ENCODE data around the gene BLVRB.

The BLVRB gene

GRCh38 chr19:40420766-40421765 is 44.5 kb downstream of the BLVRB start:
- TF ChIP-seq EGR1 (IDR thresholded peaks at IDR 0.05) (peak; percentile 98), TEAD4 (IDR thresholded peaks at IDR 0.05) (peak; percentile 98), CREB1 (IDR thresholded peaks at IDR 0.05; ENCODE audit: low read depth) (no peak), REST (IDR thresholded peaks at IDR 0.05; ENCODE audit: low read depth) (peak; percentile 37; the same call in 1 of the 2 replicates), TAF1 (IDR thresholded peaks at IDR 0.05; ENCODE audit: low read depth) (peak; percentile 69), YY1 (IDR thresholded peaks at IDR 0.05; ENCODE audit: low read depth) (0 out of 2 replicates have a peak, but pooled peaks have one; percentile 21), TCF12 (IDR thresholded peaks at IDR 0.05; ENCODE audit: low read depth) (peak; percentile 81), EP300 (IDR thresholded peaks at IDR 0.05; ENCODE audit: borderline replicate concordance) (no peak; the same call in 1 of the 2 replicates), RAD21 (IDR thresholded peaks at IDR 0.05; ENCODE audit: low read depth) (peak; percentile 35; the same call in 1 of the 2 replicates), FOXM1 (IDR thresholded peaks at IDR 0.05; ENCODE audit: borderline replicate concordance, low read depth) (peak; percentile 32; the same call in 1 of the 2 replicates), ZBTB7A (IDR thresholded peaks at IDR 0.05; ENCODE audit: low read depth) (0 out of 2 replicates have a peak, but pooled peaks have one; percentile 31), CEBPB (IDR thresholded peaks at IDR 0.05) (no peak), NFIC (IDR thresholded peaks at IDR 0.05) (peak; percentile 82)
- TF ChIP-seq, protein P1, sequence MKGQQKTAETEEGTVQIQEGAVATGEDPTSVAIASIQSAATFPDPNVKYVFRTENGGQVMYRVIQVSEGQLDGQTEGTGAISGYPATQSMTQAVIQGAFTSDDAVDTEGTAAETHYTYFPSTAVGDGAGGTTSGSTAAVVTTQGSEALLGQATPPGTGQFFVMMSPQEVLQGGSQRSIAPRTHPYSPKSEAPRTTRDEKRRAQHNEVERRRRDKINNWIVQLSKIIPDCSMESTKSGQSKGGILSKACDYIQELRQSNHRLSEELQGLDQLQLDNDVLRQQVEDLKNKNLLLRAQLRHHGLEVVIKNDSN (IDR thresholded peaks at IDR 0.05) = peak; percentile 60
- TF ChIP-seq, protein P2, sequence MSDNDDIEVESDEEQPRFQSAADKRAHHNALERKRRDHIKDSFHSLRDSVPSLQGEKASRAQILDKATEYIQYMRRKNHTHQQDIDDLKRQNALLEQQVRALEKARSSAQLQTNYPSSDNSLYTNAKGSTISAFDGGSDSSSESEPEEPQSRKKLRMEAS (IDR thresholded peaks at IDR 0.05) = peak; percentile 85

- no peak for TF ChIP-seq CREB1 (IDR thresholded peaks at IDR 0.05; ENCODE audit: low read depth)
- TF ChIP-seq, protein P1 (IDR thresholded peaks at IDR 0.05) = no peak
- no peak for TF ChIP-seq EGR1 (IDR thresholded peaks at IDR 0.05)
- no peak for TF ChIP-seq REST (IDR thresholded peaks at IDR 0.05; ENCODE audit: low read depth)
- no peak for TF ChIP-seq EP300 (IDR thresholded peaks at IDR 0.05; ENCODE audit: borderline replicate concordance)
- no peak for TF ChIP-seq FOXM1 (IDR thresholded peaks at IDR 0.05; ENCODE audit: borderline replicate concordance, low read depth)
- no peak for TF ChIP-seq NFIC (IDR thresholded peaks at IDR 0.05)
Measured at GRCh38 chr19:40420451-40420765, 45.1 kb downstream of the BLVRB start.

DNA sequence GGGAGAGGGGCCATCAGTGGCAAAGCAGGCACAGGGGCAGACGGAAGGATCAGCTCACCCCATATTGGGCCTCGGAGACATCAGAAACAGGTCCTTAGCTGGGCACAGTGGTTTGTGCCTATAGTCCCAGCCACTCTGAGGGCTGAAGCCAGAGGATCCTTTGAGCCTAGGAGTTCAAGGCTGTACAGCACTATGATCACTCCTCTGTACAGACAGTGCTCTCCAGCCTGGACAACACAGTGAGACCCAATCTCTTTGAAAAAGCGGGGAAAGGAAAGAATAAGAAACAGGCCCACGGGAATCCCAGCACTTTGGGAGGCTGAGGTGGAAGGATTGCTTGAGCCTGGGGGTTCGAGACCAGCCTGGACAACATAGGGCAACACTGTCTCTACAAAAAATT is 45.8 kb downstream of the BLVRB start:
- no peak for TF ChIP-seq EP300 (IDR thresholded peaks at IDR 0.05; ENCODE audit: borderline replicate concordance)
- TF ChIP-seq TEAD4 (IDR thresholded peaks at IDR 0.05) = no peak
- TF ChIP-seq, protein P2 (IDR thresholded peaks at IDR 0.05) = no peak
- no peak for TF ChIP-seq TCF12 (IDR thresholded peaks at IDR 0.05; ENCODE audit: low read depth)
- TF ChIP-seq YY1 (IDR thresholded peaks at IDR 0.05; ENCODE audit: low read depth) = no peak
- TF ChIP-seq TAF1 (IDR thresholded peaks at IDR 0.05; ENCODE audit: low read depth) = no peak
- TF ChIP-seq REST (IDR thresholded peaks at IDR 0.05; ENCODE audit: low read depth) = no peak
- TF ChIP-seq, protein P1 (IDR thresholded peaks at IDR 0.05) = no peak
- TF ChIP-seq CEBPB (IDR thresholded peaks at IDR 0.05) = no peak
- no peak for TF ChIP-seq RAD21 (IDR thresholded peaks at IDR 0.05; ENCODE audit: low read depth)
- no peak for TF ChIP-seq NFIC (IDR thresholded peaks at IDR 0.05)
- TF ChIP-seq EGR1 (IDR thresholded peaks at IDR 0.05) = no peak
- TF ChIP-seq ZBTB7A (IDR thresholded peaks at IDR 0.05; ENCODE audit: low read depth) = no peak
- no peak for TF ChIP-seq CREB1 (IDR thresholded peaks at IDR 0.05; ENCODE audit: low read depth)

All from Ishikawa (cell line).